ENCODE data around the gene OLAH.

- TF ChIP-seq ARNT (IDR thresholded peaks at IDR 0.05) (no peak), SP1 (IDR thresholded peaks at IDR 0.05) (no peak), BHLHE40 (IDR thresholded peaks at IDR 0.05; ENCODE audit: borderline replicate concordance) (no peak), FOXA1 (IDR thresholded peaks at IDR 0.05) (no peak), NFRKB (IDR thresholded peaks at IDR 0.05) (no peak), SUZ12 (IDR thresholded peaks at IDR 0.05) (no peak), ZNF384 (IDR thresholded peaks at IDR 0.05) (no peak), ELF4 (IDR thresholded peaks at IDR 0.05) (no peak), FOXK2 (IDR thresholded peaks at IDR 0.05) (no peak), PKNOX1 (IDR thresholded peaks at IDR 0.05) (no peak), FOXM1 (IDR thresholded peaks at IDR 0.05; ENCODE audit: borderline replicate concordance) (no peak)
These were observed 16.9 kb downstream of the OLAH start for GRCh38 chr10:15060638-15061037.
